Upper lobe of left lung (tissue), 4 donors: Measurements from ENCODE around the gene GOLIM4.

Source experiments
- CTCF ChIP-seq, 6 experiments: fragments of 450-650 bp in 4 of 6; fragments of 200-600 bp in 2 of 6; sonication (generic) in 2 of 6; IDR thresholded peaks; one replicate each; pipeline ENCODE4 v1.5.1; 2016 to 2019; ENCODE audit warnings: antibody characterized with exemption in 6 of 6
- EP300 ChIP-seq, 4 donors: sonication (generic); formaldehyde crosslinking; IDR thresholded peaks; one replicate each; pipeline ENCODE4 v1.5.1; 2017; ENCODE audit warnings: antibody characterized with exemption in 4 of 4, control low read depth in 2 of 4
- POLR2A ChIP-seq, 4 donors: fragments of 450-650 bp; IDR thresholded peaks; one replicate each; pipeline ENCODE4 v1.5.1; 2016 to 2017; ENCODE audit warnings: antibody characterized with exemption in 4 of 4, mild to moderate bottlenecking in 2 of 4
- POLR2AphosphoS5 ChIP-seq, 2 donors: sonication (generic); formaldehyde crosslinking; IDR thresholded peaks; one replicate each; pipeline ENCODE4 v1.5.1; 2017; ENCODE audit warnings: antibody characterized with exemption in 2 of 2

- no peak for TF ChIP-seq CTCF (IDR thresholded peaks at IDR 0.05)
- no peak for TF ChIP-seq POLR2AphosphoS5 (IDR thresholded peaks at IDR 0.05)
- TF ChIP-seq POLR2A (IDR thresholded peaks at IDR 0.05): no peak
- TF ChIP-seq EP300 (IDR thresholded peaks at IDR 0.05): no peak
Measured at GRCh38 chr3:167991213-167991612, 104.5 kb downstream of the GOLIM4 start.
